PFSK-1 (cell line): ENCODE data around the gene ADRM1.

Source experiments
- POLR2AphosphoS5 ChIP-seq: IDR thresholded peaks from 2 replicates; pipeline ENCODE4 v1.6.1; 2012; ENCODE audit warnings: low read depth, mild to moderate bottlenecking, control low read depth, low read length, moderate library complexity
- SIN3A ChIP-seq: IDR thresholded peaks from 2 replicates; pipeline ENCODE4 v1.6.1; 2012; ENCODE audit warnings: mild to moderate bottlenecking, low read length, moderate library complexity, borderline replicate concordance; ENCODE audit not compliant: insufficient read depth
- TF ChIP-seq, protein P1 (sequence below), 2 experiments: IDR thresholded peaks; 2 replicates each; pipeline versions ENCODE4 v1.6.1 to v1.8.0; 2011 to 2012; ENCODE audit warnings: low read depth in 2 of 2, low read length in 2 of 2, control low read depth in 1 of 2, inconsistent platforms in 1 of 2, mild to moderate bottlenecking in 1 of 2, moderate library complexity in 1 of 2; ENCODE audit not compliant: insufficient read depth in 1 of 2

DNA sequence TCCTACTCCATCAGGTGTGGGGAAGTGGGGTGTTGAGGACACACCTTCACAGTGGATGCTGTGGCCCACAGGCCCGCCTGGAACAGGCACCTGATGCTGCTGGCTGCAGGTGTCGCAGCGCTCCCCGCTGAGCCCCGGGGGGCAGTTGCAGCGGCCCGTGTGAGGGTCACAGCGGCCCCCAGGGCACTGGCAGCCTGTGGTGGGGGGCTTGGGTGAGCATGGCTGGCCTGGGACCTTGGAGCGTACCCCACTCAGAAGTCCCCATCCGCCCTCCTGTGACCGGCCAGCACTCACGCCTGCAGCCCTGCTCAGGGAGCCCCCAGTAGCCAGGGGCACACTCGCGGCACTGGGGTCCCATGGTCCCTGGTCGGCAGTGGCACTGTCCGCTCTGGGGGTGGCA is 19.2 kb downstream of the ADRM1 start:
- TF ChIP-seq POLR2AphosphoS5 = no peak
- TF ChIP-seq SIN3A = no peak
- TF ChIP-seq, protein P1, sequence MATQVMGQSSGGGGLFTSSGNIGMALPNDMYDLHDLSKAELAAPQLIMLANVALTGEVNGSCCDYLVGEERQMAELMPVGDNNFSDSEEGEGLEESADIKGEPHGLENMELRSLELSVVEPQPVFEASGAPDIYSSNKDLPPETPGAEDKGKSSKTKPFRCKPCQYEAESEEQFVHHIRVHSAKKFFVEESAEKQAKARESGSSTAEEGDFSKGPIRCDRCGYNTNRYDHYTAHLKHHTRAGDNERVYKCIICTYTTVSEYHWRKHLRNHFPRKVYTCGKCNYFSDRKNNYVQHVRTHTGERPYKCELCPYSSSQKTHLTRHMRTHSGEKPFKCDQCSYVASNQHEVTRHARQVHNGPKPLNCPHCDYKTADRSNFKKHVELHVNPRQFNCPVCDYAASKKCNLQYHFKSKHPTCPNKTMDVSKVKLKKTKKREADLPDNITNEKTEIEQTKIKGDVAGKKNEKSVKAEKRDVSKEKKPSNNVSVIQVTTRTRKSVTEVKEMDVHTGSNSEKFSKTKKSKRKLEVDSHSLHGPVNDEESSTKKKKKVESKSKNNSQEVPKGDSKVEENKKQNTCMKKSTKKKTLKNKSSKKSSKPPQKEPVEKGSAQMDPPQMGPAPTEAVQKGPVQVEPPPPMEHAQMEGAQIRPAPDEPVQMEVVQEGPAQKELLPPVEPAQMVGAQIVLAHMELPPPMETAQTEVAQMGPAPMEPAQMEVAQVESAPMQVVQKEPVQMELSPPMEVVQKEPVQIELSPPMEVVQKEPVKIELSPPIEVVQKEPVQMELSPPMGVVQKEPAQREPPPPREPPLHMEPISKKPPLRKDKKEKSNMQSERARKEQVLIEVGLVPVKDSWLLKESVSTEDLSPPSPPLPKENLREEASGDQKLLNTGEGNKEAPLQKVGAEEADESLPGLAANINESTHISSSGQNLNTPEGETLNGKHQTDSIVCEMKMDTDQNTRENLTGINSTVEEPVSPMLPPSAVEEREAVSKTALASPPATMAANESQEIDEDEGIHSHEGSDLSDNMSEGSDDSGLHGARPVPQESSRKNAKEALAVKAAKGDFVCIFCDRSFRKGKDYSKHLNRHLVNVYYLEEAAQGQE (IDR thresholded peaks at IDR 0.05; ENCODE audit: insufficient read depth in 1 of 2, low read depth in 2 of 2, low read length in 2 of 2) = no peak
